PC-3 (cell line): ENCODE measurements around the gene AFM.

ENCODE experiments used
- CTCF ChIP-seq: fragments of 300-600 bp; sonication (generic); conservative IDR thresholded peaks from 2 replicates; pipeline ENCODE4 v1.5.1; 2017; ENCODE audit warnings: antibody characterized with exemption, low read depth, mild to moderate bottlenecking, low read length
- EZH2 ChIP-seq: fragments of 300-600 bp; sonication (generic); IDR thresholded peaks from one replicate; pipeline ENCODE4 v1.6.1; 2017; ENCODE audit warnings: antibody characterized with exemption, mild to moderate bottlenecking, low read length; ENCODE audit not compliant: unreplicated experiment

- no peak for TF ChIP-seq EZH2
- TF ChIP-seq CTCF = no peak
These were observed 36.8 kb downstream of the AFM start for GRCh38 chr4:73518340-73518739.
